H1 (cell line): ENCODE data around the gene HMGXB3. TPM values are rescaled to one million over a fixed set of nuclear protein-coding genes. Genes with fewer than 3 reads are reported as not detected.

Source experiments
- CEBPB ChIP-seq: IDR thresholded peaks from 2 replicates; pipeline ENCODE4 v1.6.1; 2012; ENCODE audit warnings: low read depth, low read length
- CHD7 ChIP-seq: fragments of 300-600 bp; sonication (generic); IDR thresholded peaks from 2 replicates; pipeline ENCODE4 v1.7.1; 2012; ENCODE audit warnings: low read length, moderate library complexity, mild to moderate bottlenecking, inconsistent platforms; ENCODE audit not compliant: insufficient replicate concordance
- GABPA ChIP-seq: IDR thresholded peaks from 2 replicates; pipeline ENCODE4 v1.6.1; 2011; ENCODE audit warnings: mild to moderate bottlenecking, low read length, moderate library complexity, borderline replicate concordance; ENCODE audit not compliant: insufficient read depth
- KDM5A ChIP-seq: fragments of 200-600 bp; IDR thresholded peaks from 2 replicates; pipeline ENCODE4 v1.7.1; 2012; ENCODE audit warnings: mild to moderate bottlenecking, low read length, inconsistent platforms, mixed read lengths
- MAX ChIP-seq: IDR thresholded peaks from 2 replicates; pipeline ENCODE4 v1.6.1; 2012; ENCODE audit warnings: inconsistent platforms
- SIN3A ChIP-seq, 2 experiments: IDR thresholded peaks in 1 of 2; conservative IDR thresholded peaks in 1 of 2; 2 replicates each; pipeline ENCODE4 v1.6.1; 2011 to 2012; ENCODE audit warnings: low read length in 2 of 2, improper control_type of control experiment in 1 of 2, low read depth in 1 of 2, mild to moderate bottlenecking in 1 of 2
- USF2 ChIP-seq: IDR thresholded peaks from 2 replicates; pipeline ENCODE4 v1.6.1; 2011; ENCODE audit warnings: low read length, improper control_type of control experiment
- polyA plus RNA-seq, 7 experiments: library from polyadenylated mRNA; depleted of rRNA in 3 of 7; stranded (reverse) in 5 of 7; unstranded in 2 of 7; fragments of >200 nt in 5 of 7; fragments of 200-250 nt in 2 of 7; gene quantifications; 1 replicate in 5 of 7; 2 replicates in 1 of 7; 4 replicates in 1 of 7; pipeline versions ENCODE4 v1.2.1 to v1.2.3, GENCODE V29; 2011 to 2013; ENCODE audit warnings: missing spikeins in 2 of 7, mixed read lengths in 2 of 7
- total RNA-seq: library from RNA; stranded (reverse); fragmentation: NEBNext Ultra II Directional; extraction: Animal tissue kit (Norgen Biotek cat#: 25700); gene quantifications from 2 replicates; pipeline ENCODE4 v1.2.1, GENCODE V29; 2021

The HMGXB3 gene
- total and polyA plus RNA-seq, 2 of the 8 experiments (the other 6 are each of a cell fraction or from before 2014, with no cell fraction given) = 26.8 to 28.0 TPM

- TF ChIP-seq KDM5A (no peak), USF2 (no peak), CEBPB (no peak), MAX (no peak), SIN3A (conservative IDR thresholded peaks at IDR 0.05 in 1 of 2, IDR thresholded peaks at IDR 0.05 in 1 of 2; ENCODE audit: low read depth in 1 of 2, low read length in 2 of 2) (no peak), GABPA (no peak), CHD7 (no peak)
Observed at GRCh38 chr5:150042459-150042858, 41.9 kb downstream of the HMGXB3 start (continued).
